ENCODE data around the gene SASS6.

SASS6 gene

GRCh38 chr1:100075773-100076172 is 57.0 kb downstream of the SASS6 start:
- no peak overlapping the region for H3K9ac ChIP-seq
- peaks cover 26% of the 10 kb centered on the region for H3K4me1 ChIP-seq
- no peak overlapping the region for H2AFZ ChIP-seq
- no peaks in the 10 kb centered on the region for H3K9me3 ChIP-seq (ENCODE audit: control insufficient read depth, low read length)
- no peak overlapping the region for H3K4me3 ChIP-seq (ENCODE audit: low read depth, low read length)
- H3K4me2 ChIP-seq (ENCODE audit: low read length): no peak overlapping the region
- no peaks in the 10 kb centered on the region for H3K27me3 ChIP-seq (ENCODE audit: control insufficient read depth, insufficient read depth, low read length)
- peak overlapping the region; percentile 94 for H3K27ac ChIP-seq
- no peak for TF ChIP-seq CTCF (IDR thresholded peaks at IDR 0.05)
- peaks cover 2% of the 10 kb centered on the region for H3K79me2 ChIP-seq
- H3K36me3 ChIP-seq (ENCODE audit: control insufficient read depth, insufficient read depth, low read length): no peaks in the 10 kb centered on the region

- Histone ChIP-seq H3K27me3 (ENCODE audit: control insufficient read depth, insufficient read depth, low read length) (no peaks in the 10 kb centered on the region), H2AFZ (no peak overlapping the region), H3K9me3 (ENCODE audit: control insufficient read depth, low read length) (no peaks in the 10 kb centered on the region), H3K4me3 (ENCODE audit: low read depth, low read length) (no peak overlapping the region), H3K4me1 (peaks cover 30% of the 10 kb centered on the region), H3K4me2 (ENCODE audit: low read length) (peak overlapping the region; percentile 23), H3K79me2 (peaks cover 2% of the 10 kb centered on the region), H3K9ac (no peak overlapping the region), H3K36me3 (ENCODE audit: control insufficient read depth, insufficient read depth, low read length) (no peaks in the 10 kb centered on the region), H3K27ac (peak overlapping the region; percentile 94)
- TF ChIP-seq CTCF (IDR thresholded peaks at IDR 0.05): no peak
Measured at GRCh38 chr1:100074604-100075395, 57.9 kb downstream of the SASS6 start.

- Histone ChIP-seq H3K36me3 (ENCODE audit: control insufficient read depth, insufficient read depth, low read length) (no peaks in the 10 kb centered on the region), H2AFZ (no peak overlapping the region)
Measured at GRCh38 chr1:100073531-100073930, 59.2 kb downstream of the SASS6 start.

DNA sequence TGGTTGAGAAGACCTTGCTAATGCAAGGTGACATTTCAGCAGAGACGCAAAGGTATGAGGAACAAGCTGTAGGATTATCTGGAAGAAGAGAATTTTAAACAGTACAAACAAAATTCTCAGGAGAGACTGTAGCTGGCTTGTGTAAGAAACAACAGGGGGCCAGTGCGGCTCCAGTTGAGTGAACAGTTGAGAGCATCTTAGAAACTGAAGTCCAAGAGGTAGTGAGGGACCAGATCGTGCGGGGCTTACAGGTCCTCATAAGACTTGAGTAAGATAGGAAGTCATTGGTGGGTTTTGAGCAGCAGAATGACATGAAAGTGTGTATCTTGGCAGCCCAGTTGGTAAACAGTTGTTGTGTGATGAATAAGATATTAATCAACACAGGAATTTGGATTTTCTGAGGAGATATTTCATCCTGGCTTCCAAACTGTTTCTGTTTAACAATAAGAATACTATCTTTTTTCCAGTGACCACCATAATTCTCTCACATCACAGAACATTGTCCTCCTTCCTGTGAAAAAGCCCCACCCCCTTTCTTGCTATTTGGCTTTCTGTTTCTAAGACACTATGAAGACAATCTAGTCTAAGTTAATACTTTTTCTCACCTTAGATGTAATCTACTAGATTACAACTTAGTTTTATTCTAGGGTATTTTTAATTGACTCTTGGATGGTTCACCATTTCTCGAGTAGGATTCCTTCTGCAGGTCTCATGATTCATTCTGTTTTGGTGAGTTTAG is 62.4 kb downstream of the SASS6 start:
- H3K9ac ChIP-seq: no peak overlapping the region
- H2AFZ ChIP-seq: no peak overlapping the region
- H3K4me2 ChIP-seq (ENCODE audit: low read length): peak overlapping the region; percentile 54
- peaks cover 2% of the 10 kb centered on the region for H3K79me2 ChIP-seq
- peak overlapping the region; percentile 81 for H3K27ac ChIP-seq
- TF ChIP-seq CTCF (IDR thresholded peaks at IDR 0.05): no peak
- H3K4me3 ChIP-seq (ENCODE audit: low read depth, low read length): peak overlapping the region; percentile 19
- H3K27me3 ChIP-seq (ENCODE audit: control insufficient read depth, insufficient read depth, low read length): no peaks in the 10 kb centered on the region
- H3K9me3 ChIP-seq (ENCODE audit: control insufficient read depth, low read length): no peaks in the 10 kb centered on the region
- H3K4me1 ChIP-seq: peaks cover 29% of the 10 kb centered on the region
- no peaks in the 10 kb centered on the region for H3K36me3 ChIP-seq (ENCODE audit: control insufficient read depth, insufficient read depth, low read length)

More at GRCh38 chr1:100073531-100073930, 59.2 kb downstream of the SASS6 start:
- Histone ChIP-seq H3K27me3 (ENCODE audit: control insufficient read depth, insufficient read depth, low read length) (no peaks in the 10 kb centered on the region), H3K4me2 (ENCODE audit: low read length) (no peak overlapping the region), H3K4me1 (peaks cover 28% of the 10 kb centered on the region), H3K27ac (no peak overlapping the region), H3K9ac (no peak overlapping the region), H3K4me3 (ENCODE audit: low read depth, low read length) (no peak overlapping the region), H3K79me2 (peaks cover 2% of the 10 kb centered on the region), H3K9me3 (ENCODE audit: control insufficient read depth, low read length) (no peaks in the 10 kb centered on the region)
- TF ChIP-seq CTCF (IDR thresholded peaks at IDR 0.05): no peak
